RWPE1 (cell line): ENCODE data around the gene THSD8.

Source experiments
- CTCF ChIA-PET: fragments of 350-600 bp; sonication (Branson Sonifier 250); formaldehyde crosslinking; extraction: SDS; loops from one replicate; lab custom pipeline; 2021; lab: Yijun Ruan, JAX
- POLR2A ChIA-PET: fragments of 400-600 bp; formaldehyde crosslinking; extraction: SDS; loops from one replicate; lab custom pipeline; 2020; ENCODE audit warnings: antibody characterized with exemption; ENCODE audit not compliant: low non-redundant PET; lab: Yijun Ruan, JAX
- DNase-seq: peaks from one replicate; pipeline ENCODE4 v3.0.0; 2012; ENCODE audit warnings: low spot score
- H3K27ac ChIP-seq: fragments of 450-650 bp; 2 replicates; pipeline ENCODE4 v1.5.1; 2017
- TF ChIP-seq, protein P1 (sequence below): fragments of 450-650 bp; conservative IDR thresholded peaks from 2 replicates; pipeline ENCODE4 v1.5.1; 2017; ENCODE audit warnings: low read depth, mild to moderate bottlenecking

The THSD8 gene

DNA sequence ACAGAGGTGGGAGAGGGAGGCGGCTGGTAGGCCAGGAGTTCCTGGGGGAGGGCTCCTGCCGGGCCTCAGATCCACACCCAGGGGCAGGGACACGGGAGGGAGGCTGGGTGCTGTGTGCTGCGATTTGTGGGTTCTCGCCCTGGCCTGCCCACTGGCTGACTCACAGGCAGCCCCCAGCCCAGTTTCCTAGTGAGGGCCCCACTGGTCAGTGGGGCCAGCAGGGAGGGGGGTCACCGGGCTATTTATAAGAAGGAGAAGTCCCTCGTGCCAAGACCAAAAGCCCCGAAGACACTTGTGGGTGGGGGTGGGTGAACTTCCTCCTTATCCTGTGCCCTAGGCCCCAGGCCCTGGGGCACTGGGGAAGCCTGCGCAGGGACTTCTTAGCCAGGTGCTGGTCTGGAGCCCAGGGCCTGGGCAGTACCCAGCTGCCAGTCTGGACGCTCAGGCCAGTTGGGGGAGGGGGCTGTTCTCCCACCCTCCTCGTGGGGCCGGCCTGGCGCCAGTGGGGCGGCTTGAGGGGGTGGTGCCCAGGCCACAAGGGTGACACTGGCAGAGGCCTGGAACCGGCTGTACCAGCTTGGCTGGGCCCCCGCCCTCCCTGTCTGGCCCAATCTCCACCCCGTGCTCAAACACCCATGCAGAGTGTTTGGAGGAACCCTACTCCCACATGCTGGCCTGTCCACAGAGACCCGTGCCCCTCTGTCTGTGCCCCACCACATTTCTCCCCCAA lies 15.6 kb upstream of the THSD8 start:
- H3K27ac ChIP-seq, result peak overlapping the region; percentile 100
- peak; percentile 20 for DNase-seq

DNA sequence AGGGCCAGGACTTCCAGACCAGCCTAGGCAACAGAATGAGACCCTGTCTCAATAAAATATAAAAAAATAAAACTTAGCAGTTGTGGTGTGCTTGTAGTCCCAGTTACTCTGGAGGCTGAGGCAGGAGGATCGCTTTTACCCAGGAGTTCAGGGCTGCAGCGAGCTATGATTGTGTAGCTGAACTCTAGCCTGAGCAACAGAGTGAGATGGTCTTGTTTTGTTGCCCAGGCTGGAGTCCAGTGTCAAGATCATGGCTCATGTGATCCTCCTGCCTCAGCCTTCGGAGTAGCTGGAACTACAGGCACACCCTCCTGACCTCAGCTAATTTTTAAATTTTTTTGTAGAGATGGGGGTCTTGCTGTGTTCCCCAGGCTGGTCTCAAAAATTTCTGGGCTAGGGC lies 14.9 kb upstream of the THSD8 start:
- no peak for DNase-seq
- POLR2A ChIA-PET, result no interaction called here
- TF ChIP-seq, protein P1, sequence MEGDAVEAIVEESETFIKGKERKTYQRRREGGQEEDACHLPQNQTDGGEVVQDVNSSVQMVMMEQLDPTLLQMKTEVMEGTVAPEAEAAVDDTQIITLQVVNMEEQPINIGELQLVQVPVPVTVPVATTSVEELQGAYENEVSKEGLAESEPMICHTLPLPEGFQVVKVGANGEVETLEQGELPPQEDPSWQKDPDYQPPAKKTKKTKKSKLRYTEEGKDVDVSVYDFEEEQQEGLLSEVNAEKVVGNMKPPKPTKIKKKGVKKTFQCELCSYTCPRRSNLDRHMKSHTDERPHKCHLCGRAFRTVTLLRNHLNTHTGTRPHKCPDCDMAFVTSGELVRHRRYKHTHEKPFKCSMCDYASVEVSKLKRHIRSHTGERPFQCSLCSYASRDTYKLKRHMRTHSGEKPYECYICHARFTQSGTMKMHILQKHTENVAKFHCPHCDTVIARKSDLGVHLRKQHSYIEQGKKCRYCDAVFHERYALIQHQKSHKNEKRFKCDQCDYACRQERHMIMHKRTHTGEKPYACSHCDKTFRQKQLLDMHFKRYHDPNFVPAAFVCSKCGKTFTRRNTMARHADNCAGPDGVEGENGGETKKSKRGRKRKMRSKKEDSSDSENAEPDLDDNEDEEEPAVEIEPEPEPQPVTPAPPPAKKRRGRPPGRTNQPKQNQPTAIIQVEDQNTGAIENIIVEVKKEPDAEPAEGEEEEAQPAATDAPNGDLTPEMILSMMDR, result no peak
- CTCF ChIA-PET, result interaction anchor here (0.6 kb wide), 1 partner anchor 61 kb away, joined by 3 read pairs; no protein-coding TSS in a partner anchor
- peak overlapping the region; percentile 100 for H3K27ac ChIP-seq

More for the DNA sequence above, 15.6 kb upstream of the THSD8 start:
- TF ChIP-seq, protein P1, result no peak
- ChIA-PET POLR2A (no interaction called here), CTCF (interaction anchor here (0.6 to 1.3 kb wide), 3 partner anchors 9 to 62 kb away, joined by 3 to 5 read pairs (median 3); no protein-coding TSS in a partner anchor)

DNA sequence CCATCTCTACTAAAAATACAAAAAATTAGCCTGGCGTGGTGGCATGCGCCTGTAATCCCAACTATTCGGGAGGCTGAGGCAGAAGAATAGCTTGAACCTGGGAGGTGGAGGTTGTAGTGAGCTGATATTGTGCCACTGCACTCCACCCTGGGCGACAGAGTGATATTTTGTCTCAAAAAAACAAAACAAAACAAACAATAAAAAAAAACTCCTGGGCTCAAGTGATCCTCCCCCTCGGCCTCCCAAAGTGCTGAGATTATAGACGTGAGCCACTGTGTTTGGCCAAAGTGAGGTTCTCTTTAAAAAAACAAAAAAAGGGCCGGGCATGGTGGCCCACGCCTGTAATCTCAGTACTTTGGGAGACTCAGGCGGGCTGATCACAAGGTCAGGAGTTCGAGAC lies 14.4 kb upstream of the THSD8 start:
- TF ChIP-seq, protein P1, result no peak
- POLR2A ChIA-PET, result no interaction called here
- CTCF ChIA-PET, result no interaction called here
- DNase-seq, result no peak
- peak overlapping the region; percentile 100 for H3K27ac ChIP-seq

DNA sequence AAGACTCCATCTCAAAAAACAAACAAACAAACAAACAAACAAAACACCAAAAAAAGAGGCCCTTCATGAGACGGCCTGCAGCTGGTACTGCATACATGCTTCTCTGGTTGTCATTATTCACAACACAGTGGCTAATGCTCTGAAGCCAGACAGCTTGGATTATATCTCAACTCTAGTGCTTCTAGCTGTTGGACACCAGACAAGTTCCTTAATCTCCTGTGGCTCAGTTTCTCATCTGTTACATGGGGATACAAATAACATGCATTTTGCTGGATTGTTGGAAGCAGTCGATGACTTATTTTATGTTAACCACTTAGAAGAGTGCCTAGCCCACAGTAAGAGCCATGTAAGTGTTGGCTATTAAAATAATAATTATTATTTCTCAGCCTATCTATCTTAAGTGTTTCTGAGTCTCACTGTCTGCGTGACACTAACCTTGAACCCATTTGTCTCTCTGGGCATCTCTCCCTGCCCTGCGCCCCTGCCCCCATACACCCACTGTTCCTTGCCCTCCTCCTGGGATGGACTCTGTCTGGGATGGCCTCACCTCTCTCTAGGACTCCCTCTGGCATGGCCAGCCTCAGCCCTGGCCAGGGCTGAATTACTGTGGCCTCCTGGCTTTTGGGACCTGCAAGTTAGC lies 13.7 kb upstream of the THSD8 start:
- H3K27ac ChIP-seq, result peak overlapping the region; percentile 100
- DNase-seq, result no peak

DNA sequence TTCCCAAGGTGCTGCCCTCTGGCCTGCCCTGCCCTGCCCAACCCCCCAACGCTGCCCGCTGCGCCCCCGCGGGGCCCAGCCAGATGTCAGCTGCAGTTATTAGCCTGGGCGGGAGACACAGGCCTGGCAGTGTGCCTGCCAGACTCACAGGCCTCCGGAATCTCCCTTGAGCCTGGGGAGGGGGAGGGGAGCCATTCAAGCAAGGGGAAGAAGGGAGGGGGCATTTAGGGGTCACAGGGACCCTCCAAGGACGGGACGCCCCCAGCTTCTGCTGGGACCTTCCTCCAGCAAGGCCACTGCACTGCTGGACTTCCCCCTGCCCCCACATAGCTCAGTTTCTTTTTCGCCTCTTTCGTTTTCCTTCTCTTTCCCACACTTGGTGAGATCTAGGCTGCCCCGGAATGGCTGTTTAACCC lies 13.2 kb upstream of the THSD8 start:
- ChIA-PET CTCF (interaction anchor here (2.0 kb wide), 1 partner anchor 10 kb away, joined by 11 read pairs; no protein-coding TSS in a partner anchor), POLR2A (interaction anchor here (7.3 kb wide), 1 partner anchor 11 kb away, joined by 120 read pairs; the partner anchor contains the start of gene HOOK2)
- DNase-seq, result peak; percentile 62
- peak overlapping the region; percentile 100 for H3K27ac ChIP-seq
- TF ChIP-seq, protein P1, result no peak

More for the DNA sequence above, 13.7 kb upstream of the THSD8 start:
- TF ChIP-seq, protein P1, result no peak
- ChIA-PET CTCF (interaction anchor here (2.0 kb wide), 1 partner anchor 10 kb away, joined by 11 read pairs; no protein-coding TSS in a partner anchor), POLR2A (interaction anchor here (7.3 kb wide), 1 partner anchor 11 kb away, joined by 120 read pairs; the partner anchor contains the start of gene HOOK2)
